ENCODE data around the gene RDH11. TPM values are rescaled to one million over a fixed set of nuclear protein-coding genes. Genes with fewer than 3 reads are reported as not detected.

RDH11 gene
- total RNA-seq, 3 donors from 2014 or later, result 36.0 to 44.1 (median 38.3) TPM

GRCh38 chr14:67627519-67627918 is 68.0 kb downstream of the RDH11 start:
- ATAC-seq, result no peak
- DNase-seq, result no peak
- intact Hi-C loops (cut with DNase I, micrococcal nuclease), result no loop called here
- Histone ChIP-seq H3K36me3 (ENCODE audit: low read depth) (no peaks in the 10 kb centered on the region), H3K9me3 (no peaks in the 10 kb centered on the region), H3K4me1 (ENCODE audit: low read depth) (no peaks in the 10 kb centered on the region), H3K4me3 (no peak overlapping the region)
- TF ChIP-seq CTCF (IDR thresholded peaks at IDR 0.05), result no peak

Other genes with a start within 250 kb of the RDH11 start
- gene TMEM229B, start 207.0 kb downstream of the RDH11 start, total RNA-seq, result 10 to 100 TPM in 2 of 3 donors, 1 to 10 TPM in 1; 4.8 to 12.6 (median 10.8) TPM
- 100 to 1,000 TPM in 1 of 3 donors, 10 to 100 TPM in 2; 45.8 to 110 (median 61.5) TPM for gene PLEKHH1, start 162.5 kb downstream of the RDH11 start, total RNA-seq
- 10 to 100 TPM; 16.6 to 20.0 (median 16.7) TPM for gene PIGH, start 95.5 kb downstream of the RDH11 start, total RNA-seq
- gene ARG2, start 75.8 kb downstream of the RDH11 start, total RNA-seq, result 1 to 10 TPM in 2 of 3 donors, under 1 TPM in 1; 0.84 to 5.0 (median 4.4) TPM
- 100 to 1,000 TPM; 110 to 162 (median 148) TPM for gene VTI1B, start 21.1 kb downstream of the RDH11 start, total RNA-seq
- gene RDH12, start 6.1 kb upstream of the RDH11 start, total RNA-seq, result not detected
- 10 to 100 TPM; 23.4 to 31.7 (median 29.1) TPM for gene ZFYVE26, start 120.8 kb upstream of the RDH11 start, total RNA-seq
- gene RAD51B, start 124.0 kb upstream of the RDH11 start, total RNA-seq, result 10 to 100 TPM; 15.8 to 23.3 (median 20.9) TPM